ENCODE data around the gene GTF2IRD1.

GRCh38 chr7:74581916-74582440 lies 128.3 kb downstream of the GTF2IRD1 start:
- no peak for TF ChIP-seq POLR2A (IDR thresholded peaks at IDR 0.05)
- TF ChIP-seq, protein P1, sequence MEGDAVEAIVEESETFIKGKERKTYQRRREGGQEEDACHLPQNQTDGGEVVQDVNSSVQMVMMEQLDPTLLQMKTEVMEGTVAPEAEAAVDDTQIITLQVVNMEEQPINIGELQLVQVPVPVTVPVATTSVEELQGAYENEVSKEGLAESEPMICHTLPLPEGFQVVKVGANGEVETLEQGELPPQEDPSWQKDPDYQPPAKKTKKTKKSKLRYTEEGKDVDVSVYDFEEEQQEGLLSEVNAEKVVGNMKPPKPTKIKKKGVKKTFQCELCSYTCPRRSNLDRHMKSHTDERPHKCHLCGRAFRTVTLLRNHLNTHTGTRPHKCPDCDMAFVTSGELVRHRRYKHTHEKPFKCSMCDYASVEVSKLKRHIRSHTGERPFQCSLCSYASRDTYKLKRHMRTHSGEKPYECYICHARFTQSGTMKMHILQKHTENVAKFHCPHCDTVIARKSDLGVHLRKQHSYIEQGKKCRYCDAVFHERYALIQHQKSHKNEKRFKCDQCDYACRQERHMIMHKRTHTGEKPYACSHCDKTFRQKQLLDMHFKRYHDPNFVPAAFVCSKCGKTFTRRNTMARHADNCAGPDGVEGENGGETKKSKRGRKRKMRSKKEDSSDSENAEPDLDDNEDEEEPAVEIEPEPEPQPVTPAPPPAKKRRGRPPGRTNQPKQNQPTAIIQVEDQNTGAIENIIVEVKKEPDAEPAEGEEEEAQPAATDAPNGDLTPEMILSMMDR (IDR thresholded peaks at IDR 0.05 in 4 of 5, conservative IDR thresholded peaks at IDR 0.05 in 1 of 5), result no peak

Data from gastrocnemius medialis (tissue), 4 donors.